ENCODE measurements around the gene B4GALT4. TPM values are rescaled to one million over a fixed set of nuclear protein-coding genes. Genes with fewer than 3 reads are reported as not detected.
A peak's percentile ranks its signal among the peaks of the same experiment; 100 is the strongest.

Gene B4GALT4
- total RNA-seq, 1 donor from 2014 or later, result 8.6 TPM

DNA sequence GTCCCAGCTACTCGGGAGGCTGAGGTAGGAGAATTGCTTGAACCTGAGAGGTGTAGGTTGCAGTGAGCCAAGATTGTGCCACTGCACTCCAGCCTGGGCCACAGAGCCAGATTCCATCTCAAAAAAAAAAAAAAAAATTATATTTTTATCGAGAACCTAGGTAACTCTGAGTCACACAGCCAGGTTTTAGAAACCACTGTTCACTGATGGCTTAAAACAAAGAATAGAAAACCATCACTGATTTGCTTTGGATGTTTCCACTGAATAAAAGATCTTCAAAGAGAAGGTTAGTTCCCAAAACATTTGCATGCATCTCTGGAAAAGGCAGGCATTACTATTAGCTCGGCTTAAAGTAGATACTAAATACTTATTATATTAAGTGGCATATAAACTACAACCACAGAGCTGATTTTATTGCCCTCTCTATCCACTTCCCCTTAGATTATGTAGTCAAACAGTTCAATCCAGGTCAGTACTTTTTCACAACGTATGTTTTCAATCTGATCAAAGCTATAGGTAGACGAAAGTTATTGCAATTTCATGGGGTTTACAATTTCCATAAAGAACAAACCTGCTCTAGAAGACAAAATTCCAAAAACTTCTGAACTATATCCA lies 1.4 kb downstream of the B4GALT4 start:
- FAIRE-seq, result no peak
- no peak for DNase-seq (ENCODE audit: low spot score in 2 of 2)

DNA sequence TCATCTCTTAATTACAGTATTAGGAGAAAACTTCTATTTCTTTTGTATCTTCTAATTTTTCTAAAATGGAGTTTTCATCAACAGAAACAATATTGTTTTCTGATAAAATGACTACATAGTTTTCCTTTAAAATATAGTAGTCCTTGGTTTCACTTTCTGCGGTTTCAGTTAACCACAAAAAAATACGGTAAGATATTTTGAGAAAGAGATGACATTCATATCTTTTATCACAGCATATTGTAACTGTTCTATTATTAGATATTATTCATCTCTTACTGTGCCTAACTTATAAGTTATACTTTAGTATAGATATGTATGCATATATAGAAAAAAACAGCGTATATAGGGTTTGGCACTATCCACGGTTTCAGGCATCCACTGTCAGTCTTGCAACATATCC lies 2.3 kb downstream of the B4GALT4 start:
- no peak for FAIRE-seq
- no peak for DNase-seq (ENCODE audit: low spot score in 2 of 2)

DNA sequence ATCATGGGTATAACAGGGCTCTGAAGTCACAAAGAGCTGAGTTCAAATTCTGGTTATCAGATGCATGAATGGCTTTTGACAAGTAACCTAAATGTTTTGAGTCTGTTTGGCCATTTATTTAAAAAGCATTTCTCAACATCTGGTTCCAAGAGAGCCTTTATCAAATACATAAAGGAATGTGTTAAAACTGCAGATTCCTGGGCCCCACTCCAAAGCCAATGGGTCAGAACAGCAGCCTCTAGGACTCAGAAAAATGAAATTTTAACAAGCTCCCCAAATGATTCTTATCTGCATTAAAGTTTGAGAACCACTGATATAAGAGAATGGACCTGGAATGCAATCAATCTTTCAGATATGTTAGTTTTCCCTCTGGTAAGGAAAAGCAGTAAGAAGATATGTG lies 3.4 kb downstream of the B4GALT4 start:
- FAIRE-seq (no peak), DNase-seq (ENCODE audit: low spot score in 2 of 2) (no peak)

DNA sequence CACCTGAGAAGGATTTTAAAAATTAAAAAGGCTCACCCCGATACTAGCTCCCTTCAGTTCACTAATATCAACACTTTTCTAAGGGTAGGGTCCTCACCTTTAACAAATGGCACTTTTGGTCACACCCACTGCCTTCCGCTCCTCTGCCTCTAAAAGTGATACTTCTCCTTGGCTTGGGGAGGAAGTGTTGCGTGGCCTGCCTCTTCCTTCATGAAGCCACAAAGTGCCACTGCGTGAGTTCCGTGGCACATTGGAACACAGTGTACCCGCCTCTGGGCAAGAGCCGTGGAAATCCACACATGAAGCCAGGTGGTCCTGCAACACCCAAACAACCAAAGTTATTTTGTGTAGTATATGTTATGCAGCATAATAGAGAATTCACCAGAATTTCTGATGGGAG lies 3.9 kb downstream of the B4GALT4 start:
- no peak for DNase-seq (ENCODE audit: low spot score in 2 of 2)
- no peak for FAIRE-seq

DNA sequence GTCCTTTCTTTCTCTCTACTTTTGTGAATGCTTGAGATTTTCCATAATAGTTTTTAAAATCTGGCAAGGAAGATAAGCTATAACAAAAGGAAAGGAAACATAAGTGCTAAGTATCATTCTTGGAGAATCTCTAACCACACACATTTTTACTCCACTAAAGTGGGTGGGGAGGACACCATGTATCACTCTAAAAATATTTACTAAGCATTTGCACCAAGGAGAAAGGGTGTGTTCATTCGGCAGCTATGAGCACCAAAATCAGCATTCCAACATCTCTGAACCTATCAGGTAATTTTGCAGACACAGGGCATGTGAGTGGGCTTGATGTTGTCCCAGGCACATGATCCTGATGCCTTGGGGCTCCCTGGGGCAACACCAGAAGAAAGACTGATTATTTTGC lies 5.5 kb downstream of the B4GALT4 start:
- DNase-seq (ENCODE audit: low spot score in 2 of 2) (no peak), FAIRE-seq (no peak)

DNA sequence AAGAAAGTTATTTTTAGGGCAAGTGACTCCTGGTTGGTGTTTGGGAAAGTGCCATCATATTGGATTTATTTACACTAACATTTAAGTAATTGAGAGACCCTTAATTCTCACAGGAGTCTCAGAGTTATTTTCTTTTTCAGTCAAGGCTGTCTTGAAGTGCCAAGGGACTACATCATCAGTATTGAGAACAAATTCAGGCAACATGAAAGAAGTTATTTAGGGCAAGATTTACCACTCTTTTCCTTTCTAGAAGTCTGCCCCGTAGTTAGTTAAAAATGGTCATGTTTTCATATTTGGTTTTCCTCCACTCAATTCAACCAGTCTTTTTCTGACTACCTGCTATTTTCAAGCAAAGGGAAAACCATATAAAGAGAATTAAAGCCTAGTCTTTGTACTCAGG lies 6.1 kb downstream of the B4GALT4 start:
- no peak for DNase-seq (ENCODE audit: low spot score in 2 of 2)
- no peak for FAIRE-seq

DNA sequence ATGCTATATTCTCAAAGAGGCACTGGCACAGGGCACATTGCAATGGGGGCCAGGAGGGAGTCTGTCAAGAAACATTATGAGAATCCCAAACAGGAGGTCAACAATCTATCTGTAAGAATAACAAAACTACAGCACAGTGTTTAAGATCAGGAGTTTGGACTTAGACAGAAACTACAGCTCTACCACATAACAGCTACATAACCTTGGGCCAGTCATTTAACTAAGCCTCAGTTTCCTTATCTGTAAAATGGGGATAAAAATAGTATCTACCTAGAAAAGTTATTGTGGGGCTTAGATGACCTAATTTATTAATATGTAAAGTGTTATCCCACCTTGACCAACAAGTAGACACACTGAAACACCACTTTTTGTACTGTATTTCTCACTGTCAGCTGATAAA lies 9.9 kb downstream of the B4GALT4 start:
- DNase-seq (ENCODE audit: low spot score in 2 of 2) (no peak), FAIRE-seq (no peak)

DNA sequence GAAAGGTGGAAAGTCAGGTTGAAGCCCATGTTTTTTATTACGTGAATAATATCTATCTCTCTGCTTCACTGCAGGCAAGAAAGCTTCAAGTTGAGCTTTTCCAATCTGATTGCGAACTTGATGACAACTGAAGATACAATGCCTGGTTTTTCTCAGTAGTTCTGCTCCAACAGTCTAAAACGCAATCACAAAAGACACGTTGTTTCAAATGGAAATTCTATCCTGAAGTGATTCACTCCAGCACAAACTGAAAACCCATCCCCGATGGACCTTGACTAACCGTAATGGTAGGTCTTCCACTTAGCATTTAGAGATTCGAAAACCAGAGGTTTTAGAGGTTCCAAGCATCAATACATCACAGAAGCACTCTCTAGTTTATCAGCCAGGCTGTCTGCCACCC lies 10.6 kb downstream of the B4GALT4 start:
- DNase-seq (ENCODE audit: low spot score in 2 of 2) (no peak), FAIRE-seq (no peak)

DNA sequence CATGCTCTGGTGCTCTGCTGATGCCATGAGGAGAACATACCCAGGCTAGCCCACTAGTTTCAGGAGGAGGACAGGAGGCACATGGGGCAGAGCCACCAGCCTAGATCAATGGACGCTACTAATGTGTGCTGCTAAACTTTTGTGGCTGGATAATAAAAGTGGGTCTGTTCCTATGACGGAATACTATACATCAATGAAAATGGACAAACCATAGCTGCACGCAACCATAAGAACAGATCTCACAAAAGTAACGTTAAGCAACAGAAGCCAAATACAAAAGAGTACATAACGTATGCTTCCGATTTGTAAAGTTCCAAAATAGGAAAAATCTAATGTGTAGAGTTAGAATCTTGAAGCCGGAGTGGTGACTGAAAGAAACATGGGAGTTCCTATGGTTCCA lies 11.5 kb downstream of the B4GALT4 start:
- DNase-seq (ENCODE audit: low spot score in 2 of 2), result no peak
- FAIRE-seq, result no peak

DNA sequence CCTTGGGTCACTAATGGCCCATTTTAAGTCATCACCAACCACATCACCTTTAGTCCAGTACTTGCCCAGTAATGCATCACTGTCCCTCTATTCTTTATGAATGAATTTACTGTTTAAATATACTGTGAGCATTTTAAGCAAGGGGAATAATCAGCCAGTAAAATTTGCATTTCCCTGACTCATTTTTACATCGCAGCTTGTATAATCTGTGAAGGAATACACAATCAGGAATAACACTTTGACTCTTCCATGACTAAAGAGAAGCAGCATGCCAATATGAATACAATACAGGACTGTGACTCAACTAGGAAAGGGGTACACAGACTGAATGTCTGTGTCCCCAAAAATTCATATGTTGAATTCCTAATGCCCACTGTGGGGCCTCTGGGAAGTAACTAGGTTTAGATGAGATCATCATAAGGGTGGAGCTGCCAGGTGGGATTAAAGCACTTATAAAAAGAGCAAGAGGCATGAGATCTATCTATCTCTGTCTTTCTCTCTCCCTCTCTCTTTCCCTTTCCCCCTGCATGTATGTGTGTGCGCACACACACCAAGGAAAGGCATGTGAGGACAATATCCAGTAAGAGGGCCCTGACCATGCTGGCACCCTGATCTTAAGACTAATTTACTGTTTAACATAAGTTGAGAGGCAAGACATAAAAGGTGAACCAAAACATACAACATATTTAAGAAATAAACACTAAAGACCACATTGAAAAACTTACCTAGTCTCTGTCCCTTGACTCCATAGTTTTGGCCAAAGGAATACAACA lies 12.1 kb downstream of the B4GALT4 start:
- FAIRE-seq (no peak), DNase-seq (ENCODE audit: low spot score in 2 of 2) (no peak)

DNA sequence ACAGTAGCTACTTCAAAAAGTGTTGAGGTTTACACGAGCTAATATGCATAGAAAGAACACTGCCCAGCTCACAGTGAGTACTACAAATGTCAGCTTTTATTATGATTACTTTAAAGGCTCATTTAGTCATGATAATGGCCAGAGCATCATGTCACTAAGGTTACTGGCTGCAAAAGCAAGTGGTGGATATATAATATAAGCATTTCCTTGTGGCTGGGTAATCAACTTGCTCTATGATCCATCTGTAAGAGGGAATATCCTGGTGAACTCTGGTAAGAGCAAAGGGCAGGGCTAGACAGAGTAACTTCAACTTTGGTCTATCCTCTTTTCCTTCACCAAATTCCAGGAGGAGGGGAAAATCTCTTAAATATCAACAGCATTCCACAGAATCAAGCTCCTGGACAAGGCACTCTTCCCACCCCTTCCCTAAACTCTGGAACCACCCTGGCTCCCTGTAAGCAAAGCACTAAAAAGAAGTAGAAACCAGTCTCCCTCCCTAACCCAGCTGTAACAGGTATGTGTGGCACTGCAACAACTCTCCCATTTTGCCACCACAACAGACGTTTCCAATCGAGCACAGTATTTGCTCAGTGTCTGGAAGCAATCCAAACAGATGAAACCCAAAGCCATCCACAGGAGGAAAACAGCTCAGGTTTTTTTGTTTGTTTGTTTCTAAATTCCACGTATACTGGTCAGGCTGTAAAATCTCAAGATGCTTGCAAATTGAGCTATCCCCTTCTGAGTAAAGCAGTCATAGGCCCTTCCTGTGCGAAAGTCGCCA lies 13.4 kb downstream of the B4GALT4 start:
- DNase-seq (ENCODE audit: low spot score in 2 of 2), result no peak
- FAIRE-seq, result no peak

DNA sequence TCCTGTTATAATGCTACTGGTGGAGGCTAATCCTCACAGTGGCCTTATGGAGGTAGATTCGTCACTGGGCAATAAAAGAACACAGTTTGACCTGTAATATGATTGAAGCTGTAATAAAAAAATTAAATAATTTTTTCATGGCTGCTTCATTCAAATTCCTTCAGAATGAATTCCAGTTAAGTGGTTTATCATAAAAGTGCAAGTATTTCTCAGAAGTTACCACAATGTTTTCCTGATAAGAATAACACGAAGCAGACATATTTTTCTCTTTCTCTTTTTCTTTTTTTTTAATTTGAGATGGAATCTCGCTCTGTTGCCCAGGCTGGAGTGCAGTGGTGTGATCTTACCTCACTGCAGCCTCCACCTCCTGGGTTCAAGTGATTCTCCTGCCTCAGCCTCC lies 15.6 kb downstream of the B4GALT4 start:
- DNase-seq (ENCODE audit: low spot score in 2 of 2) (no peak), FAIRE-seq (no peak)

DNA sequence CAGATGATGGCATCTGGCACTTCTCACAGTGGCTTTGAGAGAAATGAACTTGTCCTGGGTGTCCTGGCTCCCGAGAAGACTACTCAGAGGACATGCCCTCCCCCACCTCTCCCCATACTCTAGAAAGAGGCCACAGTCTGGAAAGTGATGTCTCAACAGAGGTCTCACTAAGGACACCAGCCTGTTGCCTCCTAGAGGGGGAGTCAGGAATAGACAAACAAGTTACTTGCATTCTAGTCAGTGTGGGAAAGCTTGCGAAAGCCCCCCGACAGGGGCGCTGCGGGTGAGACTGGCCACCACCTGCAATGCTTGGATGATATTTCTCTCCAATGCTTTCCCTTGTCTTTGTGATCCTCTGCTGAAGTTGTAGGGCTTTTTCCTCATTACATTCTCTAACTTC lies 17.2 kb downstream of the B4GALT4 start:
- FAIRE-seq (no peak), DNase-seq (ENCODE audit: low spot score in 2 of 2) (no peak)

DNA sequence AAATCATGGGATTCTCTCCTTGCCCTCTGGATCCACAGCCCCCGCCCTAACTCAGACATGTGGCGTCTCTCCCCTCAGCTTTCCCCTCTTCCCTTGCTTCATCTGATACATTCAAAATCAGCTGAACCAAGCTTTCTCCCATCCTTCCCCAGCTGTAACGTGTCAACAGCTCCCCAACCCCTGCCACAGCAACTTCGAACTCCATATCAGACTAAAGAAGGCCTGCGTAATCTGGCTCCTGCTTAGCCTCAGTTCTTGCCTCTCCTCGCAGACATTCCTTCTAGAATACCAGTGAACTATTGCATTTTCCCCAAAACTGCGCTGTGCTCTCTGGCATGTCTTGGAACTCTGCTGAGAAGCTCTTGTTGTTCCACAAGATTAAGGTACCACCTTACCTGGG lies 18.3 kb downstream of the B4GALT4 start:
- FAIRE-seq (no peak), DNase-seq (ENCODE audit: low spot score in 2 of 2) (no peak)

DNA sequence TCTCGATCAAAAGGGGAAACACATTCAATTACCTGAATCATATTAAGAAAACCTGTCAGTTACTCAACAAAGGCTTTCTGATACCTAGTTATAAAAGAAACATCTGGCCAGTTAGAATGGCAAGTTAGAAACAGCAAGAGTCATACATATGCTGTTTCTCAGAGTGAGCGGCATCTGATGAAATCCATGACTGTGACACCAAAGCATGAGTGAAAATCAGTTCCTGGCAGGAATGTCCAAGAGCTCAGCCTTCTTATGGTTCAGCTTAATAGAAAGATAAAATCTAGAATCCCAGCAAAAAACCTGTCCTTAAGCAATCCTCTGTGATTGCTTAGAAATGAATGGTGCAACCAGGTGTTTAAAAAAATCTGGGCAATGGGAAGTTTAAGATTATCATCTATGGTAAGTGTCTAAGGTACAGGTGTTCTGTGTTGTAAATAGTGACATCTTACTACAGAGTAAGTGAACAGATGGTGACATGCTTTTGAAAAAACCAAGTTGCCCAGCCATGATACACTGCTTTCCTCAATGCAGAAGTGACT lies 18.8 kb downstream of the B4GALT4 start:
- FAIRE-seq (no peak), DNase-seq (ENCODE audit: low spot score in 2 of 2) (no peak)

DNA sequence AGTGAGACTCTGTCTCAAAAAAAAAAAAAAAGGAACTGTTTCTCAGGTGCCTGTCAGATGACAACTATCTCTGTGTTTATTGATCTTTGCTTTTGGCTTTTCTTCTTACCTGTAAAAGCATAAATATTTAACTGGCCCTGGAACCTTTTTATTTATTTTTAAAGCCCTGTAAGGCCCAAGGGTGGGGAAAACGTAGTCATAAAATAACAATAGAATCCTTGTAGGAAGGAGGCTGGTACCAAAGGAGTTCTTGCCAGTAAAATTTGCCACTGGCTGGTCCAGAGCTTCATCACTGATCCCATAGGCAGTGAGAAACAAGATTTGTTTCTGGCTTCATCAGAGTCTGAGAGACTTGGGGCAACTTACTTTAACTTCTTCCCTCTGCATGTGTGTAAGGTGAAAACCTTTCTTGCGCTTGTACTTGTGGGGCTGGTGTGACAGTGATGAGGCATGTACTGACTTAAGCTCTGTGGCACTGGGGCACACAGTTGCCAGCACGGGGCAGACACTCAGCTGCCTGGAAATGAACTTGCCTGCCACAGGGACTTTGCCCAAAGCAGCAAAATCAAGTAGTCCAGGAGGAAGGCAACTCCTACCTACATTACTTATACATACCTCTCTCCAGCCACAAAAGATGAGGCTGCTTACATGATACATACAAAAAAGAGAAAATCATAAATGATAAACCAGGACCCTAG lies 19.6 kb downstream of the B4GALT4 start:
- no peak for DNase-seq (ENCODE audit: low spot score in 2 of 2)
- FAIRE-seq, result no peak

DNA sequence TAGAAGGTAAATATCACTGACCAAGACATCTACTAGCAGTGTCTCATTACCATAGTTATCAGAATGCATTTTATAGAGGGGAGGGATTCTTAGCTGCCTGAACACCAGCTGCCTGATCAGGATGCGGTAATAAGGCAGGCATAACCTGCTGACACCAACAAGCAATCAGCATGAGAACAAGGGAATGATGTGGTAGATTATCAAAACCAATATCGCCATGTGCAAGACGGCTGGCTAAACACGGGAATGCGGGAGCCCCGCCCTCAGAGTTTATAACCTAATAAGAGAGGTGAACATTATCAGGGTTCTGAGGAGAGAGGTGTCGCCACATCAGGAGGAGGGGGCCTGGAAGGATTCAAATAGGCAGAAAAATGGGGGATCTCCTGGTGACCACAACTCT lies 20.5 kb downstream of the B4GALT4 start:
- no peak for FAIRE-seq
- no peak for DNase-seq (ENCODE audit: low spot score in 2 of 2)

DNA sequence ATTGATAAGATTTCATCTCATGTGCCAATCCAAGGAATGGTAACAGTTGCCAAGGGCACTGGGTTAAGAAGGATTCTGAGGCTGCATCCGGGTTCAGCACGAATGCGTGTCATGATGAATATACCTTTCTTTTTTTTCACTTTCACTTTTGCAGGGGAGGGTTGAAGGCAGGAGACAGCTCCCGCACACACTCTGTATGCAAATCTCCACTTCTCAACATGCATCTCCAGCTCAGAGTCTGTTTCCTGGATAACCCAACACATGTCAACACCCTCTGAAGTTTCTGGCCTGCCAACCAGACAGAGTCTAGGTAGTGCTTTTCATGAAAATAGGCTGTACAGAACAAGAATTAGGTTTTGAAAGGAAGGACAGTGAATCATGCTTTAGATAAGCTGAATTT lies 21.6 kb downstream of the B4GALT4 start:
- FAIRE-seq (no peak), DNase-seq (ENCODE audit: low spot score in 2 of 2) (no peak)

DNA sequence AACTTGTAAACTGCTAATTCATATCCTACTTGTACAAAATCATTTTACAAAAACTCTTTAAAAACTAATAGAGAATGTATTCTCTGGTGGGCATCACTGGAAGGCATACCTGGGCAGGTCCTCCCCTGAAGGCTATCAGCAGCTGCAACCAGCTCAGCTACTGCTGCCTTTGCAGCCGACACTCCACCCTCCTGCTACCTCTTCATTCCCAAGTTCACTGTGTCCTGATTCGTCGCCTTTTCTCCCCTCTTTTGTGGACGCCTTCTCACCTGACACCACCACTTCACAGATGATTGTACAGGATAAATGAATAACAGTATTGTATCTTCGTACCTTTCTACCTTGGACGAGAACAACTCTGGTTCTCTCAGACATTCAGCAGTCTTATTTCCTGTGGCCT lies 28.9 kb downstream of the B4GALT4 start:
- FAIRE-seq (no peak), DNase-seq (ENCODE audit: low spot score in 2 of 2) (no peak)

DNA sequence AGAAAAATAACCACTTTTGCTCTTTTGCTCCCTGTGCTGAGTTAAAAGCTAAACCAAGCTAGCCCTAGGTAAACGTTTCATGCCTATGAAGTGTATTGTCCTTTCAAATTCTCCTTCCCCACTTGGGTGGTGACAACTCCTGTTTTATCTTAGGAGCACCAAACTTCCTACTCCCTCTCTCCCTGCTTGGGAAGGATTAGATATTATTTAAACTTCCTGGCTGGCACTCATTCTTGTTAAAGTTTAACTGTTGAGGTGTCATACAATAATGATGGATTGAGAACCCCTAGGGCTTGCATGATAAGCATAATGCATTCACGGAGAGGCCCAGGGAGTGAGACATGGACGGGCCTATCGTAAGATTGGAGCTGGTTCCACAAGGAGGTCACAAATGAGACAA lies 29.5 kb downstream of the B4GALT4 start:
- FAIRE-seq (no peak), DNase-seq (ENCODE audit: low spot score in 2 of 2) (no peak)

DNA sequence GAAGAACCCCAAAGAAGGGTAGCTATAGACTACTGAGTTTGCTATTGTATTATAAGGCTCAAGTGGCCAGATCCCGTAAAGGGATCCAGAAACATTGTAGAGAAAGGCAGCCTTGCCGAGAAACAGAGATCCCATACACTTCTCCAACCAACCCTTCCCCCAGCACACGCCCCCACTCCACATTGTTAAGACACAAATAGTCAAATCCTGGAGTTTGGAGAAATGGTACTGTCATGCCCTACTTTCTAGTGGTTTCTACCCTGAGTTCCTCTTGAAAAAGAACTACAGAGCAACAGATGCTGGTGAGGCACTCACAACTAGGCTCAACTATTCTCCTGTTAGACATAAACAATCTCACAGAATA lies 33.2 kb downstream of the B4GALT4 start:
- FAIRE-seq, result no peak

More for the DNA sequence above, 33.2 kb downstream of the B4GALT4 start:
- peak in 1 of 2 donors; percentile 14 for DNase-seq (ENCODE audit: low spot score in 2 of 2)
